Trophoblast cell (in vitro differentiated cells and primary cell): ENCODE results near the gene INPP4A.

Source experiments
- DNase-seq, 2 donors: peaks; one replicate each; pipeline ENCODE4 v3.0.0-alpha.2; 2016
- H2AFZ ChIP-seq: 2 replicates; pipeline ENCODE4 v1.6.1; 2013; ENCODE audit warnings: low read length, moderate library complexity, mild to moderate bottlenecking; ENCODE audit not compliant: insufficient read depth, poor library complexity
- H2AK5ac ChIP-seq: 2 replicates; pipeline ENCODE4 v1.6.1; 2013; ENCODE audit warnings: mild to moderate bottlenecking, low read length
- H2BK120ac ChIP-seq: 2 replicates; pipeline ENCODE4 v1.6.1; 2013; ENCODE audit warnings: low read length, mild to moderate bottlenecking, moderate library complexity; ENCODE audit not compliant: insufficient read depth, poor library complexity
- H2BK12ac ChIP-seq: 2 replicates; pipeline ENCODE4 v1.6.1; 2013; ENCODE audit warnings: mild to moderate bottlenecking, low read length, moderate library complexity
- H2BK5ac ChIP-seq: 2 replicates; pipeline ENCODE4 v1.6.1; 2013; ENCODE audit warnings: low read length, low read depth, moderate library complexity, mild to moderate bottlenecking; ENCODE audit not compliant: poor library complexity
- H3K14ac ChIP-seq: 2 replicates; pipeline ENCODE4 v1.6.1; 2013; ENCODE audit warnings: mild to moderate bottlenecking, low read length
- H3K18ac ChIP-seq: 2 replicates; pipeline ENCODE4 v1.6.1; 2013; ENCODE audit warnings: mild to moderate bottlenecking, low read length
- H3K23ac ChIP-seq: 2 replicates; pipeline ENCODE4 v1.6.1; 2013; ENCODE audit warnings: low read length
- H3K27ac ChIP-seq: 2 replicates; pipeline ENCODE4 v1.5.1; 2013; ENCODE audit warnings: low read depth, mild to moderate bottlenecking, inconsistent platforms, low read length, moderate library complexity
- H3K27me3 ChIP-seq: 2 replicates; pipeline ENCODE4 v1.6.1; 2013; ENCODE audit warnings: inconsistent platforms, mild to moderate bottlenecking, low read length, moderate library complexity; ENCODE audit not compliant: insufficient read depth
- H3K36me3 ChIP-seq, 2 experiments: 1 replicate in 1 of 2; 2 replicates in 1 of 2; pipeline ENCODE4 v1.6.1; 2013; ENCODE audit warnings: low read length in 2 of 2, mild to moderate bottlenecking in 2 of 2, moderate library complexity in 1 of 2; ENCODE audit not compliant: insufficient read depth in 2 of 2, control insufficient read depth in 1 of 2
- H3K4ac ChIP-seq: 2 replicates; pipeline ENCODE4 v1.6.1; 2013; ENCODE audit warnings: low read depth, mild to moderate bottlenecking, low read length, moderate library complexity
- H3K4me1 ChIP-seq, 2 experiments: 1 replicate in 1 of 2; 2 replicates in 1 of 2; pipeline ENCODE4 v1.6.1; 2013; ENCODE audit warnings: low read length in 2 of 2, mild to moderate bottlenecking in 2 of 2, moderate library complexity in 1 of 2; ENCODE audit not compliant: insufficient read depth in 2 of 2, control insufficient read depth in 1 of 2
- H3K4me2 ChIP-seq: 2 replicates; pipeline ENCODE4 v1.6.1; 2013; ENCODE audit warnings: inconsistent platforms, mild to moderate bottlenecking, low read length, moderate library complexity
- H3K4me3 ChIP-seq: 2 replicates; pipeline ENCODE4 v1.5.1; 2013; ENCODE audit warnings: mild to moderate bottlenecking, low read depth, low read length, inconsistent platforms
- H3K79me1 ChIP-seq: one replicate; pipeline ENCODE4 v1.6.1; 2013; ENCODE audit warnings: low read length
- H3K79me2 ChIP-seq: 2 replicates; pipeline ENCODE4 v1.6.1; 2013; ENCODE audit warnings: low read length, mild to moderate bottlenecking; ENCODE audit not compliant: control insufficient read depth, insufficient read depth, poor library complexity
- H3K9ac ChIP-seq: 2 replicates; pipeline ENCODE4 v1.6.1; 2013; ENCODE audit warnings: mild to moderate bottlenecking, low read length
- H3K9me3 ChIP-seq: 2 replicates; pipeline ENCODE4 v1.6.1; 2013; ENCODE audit warnings: low read depth, mild to moderate bottlenecking, control low read depth, inconsistent platforms, low read length; ENCODE audit not compliant: insufficient read depth
- H4K12ac ChIP-seq: 2 replicates; pipeline ENCODE4 v1.6.1; 2013; ENCODE audit warnings: low read depth, mild to moderate bottlenecking, low read length, moderate library complexity
- H4K8ac ChIP-seq: 2 replicates; pipeline ENCODE4 v1.6.1; 2013; ENCODE audit warnings: low read depth, mild to moderate bottlenecking, low read length, moderate library complexity
- H4K91ac ChIP-seq: one replicate; pipeline ENCODE4 v1.6.1; 2013; ENCODE audit warnings: low read depth, mild to moderate bottlenecking, low read length, moderate library complexity
- WGBS: extraction: QIAGEN DNeasy Blood & Tissue Kit; methylation state at CpG from one replicate; pipeline ENCODE4 v1.1.7; 2013; ENCODE audit warnings: missing lambda C conversion rate; ENCODE audit not compliant: insufficient read length, insufficient coverage; ENCODE audit errors: extremely low coverage; 5-methylcytosine and 5-hydroxymethylcytosine counted together

INPP4A gene

DNA sequence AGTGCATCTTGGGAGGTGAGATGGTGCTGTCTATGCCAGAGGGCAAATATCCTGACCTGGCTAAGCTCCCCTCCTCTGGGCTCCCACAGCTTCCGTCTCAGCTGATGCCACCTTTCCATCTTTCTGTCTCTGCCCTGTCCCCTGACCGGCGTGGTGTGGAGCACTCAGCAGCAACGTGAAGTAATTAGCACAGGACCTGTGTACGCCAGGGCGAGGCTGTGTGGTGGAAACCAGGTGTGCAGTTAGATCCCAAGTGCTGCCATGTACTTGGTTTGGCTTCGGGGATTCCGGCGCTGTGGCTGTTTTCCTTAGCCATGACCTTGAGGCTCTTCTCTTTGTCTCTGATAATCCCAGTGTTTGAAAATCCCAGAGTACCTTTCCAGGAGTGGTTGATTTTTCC, 127.1 kb downstream of the INPP4A start:
- Histone ChIP-seq H3K4me2 (no peak overlapping the region), H4K12ac (no peak overlapping the region), H3K18ac (no peak overlapping the region), H2AK5ac (no peak overlapping the region), H3K36me3 (peaks cover 42 to 64% of the 10 kb centered on the region in 2 experiments), H2BK120ac (no peak overlapping the region), H3K14ac (no peak overlapping the region), H3K79me2 (no peaks in the 10 kb centered on the region), H3K4me3 (no peak overlapping the region), H4K8ac (no peak overlapping the region), H4K91ac (no peak overlapping the region), H2BK12ac (no peak overlapping the region), H3K27ac (no peak overlapping the region), H3K4me1 (no peaks in the 10 kb centered on the region), H3K9ac (no peak overlapping the region), H3K79me1 (no peaks in the 10 kb centered on the region), H2AFZ (no peak overlapping the region), H2BK5ac (no peak overlapping the region), H3K27me3 (no peaks in the 10 kb centered on the region), H3K4ac (no peak overlapping the region), H3K23ac (no peak overlapping the region), H3K9me3 (no peaks in the 10 kb centered on the region)
- WGBS: no CpG with 5 or more reads among the region's 9 CpGs
- no peak for DNase-seq

- no peaks in the 10 kb centered on the region for H3K9me3 ChIP-seq
- H3K4me3 ChIP-seq: no peak overlapping the region
- no peak overlapping the region for H3K27ac ChIP-seq
- H3K79me2 ChIP-seq: no peaks in the 10 kb centered on the region
- H4K91ac ChIP-seq: no peak overlapping the region
- H3K79me1 ChIP-seq: no peaks in the 10 kb centered on the region
- no peak overlapping the region for H2BK5ac ChIP-seq
- no peak overlapping the region for H3K9ac ChIP-seq
- H3K18ac ChIP-seq: no peak overlapping the region
- H3K14ac ChIP-seq: no peak overlapping the region
- no peak overlapping the region for H3K23ac ChIP-seq
- H4K12ac ChIP-seq: no peak overlapping the region
- no peak overlapping the region for H2AFZ ChIP-seq
- no peak overlapping the region for H3K4ac ChIP-seq
- no peak overlapping the region for H3K4me2 ChIP-seq
- H3K4me1 ChIP-seq: no peaks in the 10 kb centered on the region
- H3K36me3 ChIP-seq: peaks cover 46 to 68% of the 10 kb centered on the region in 2 experiments
- H3K27me3 ChIP-seq: no peaks in the 10 kb centered on the region
- WGBS: no CpG with 5 or more reads among the region's 5 CpGs
- no peak overlapping the region for H2BK12ac ChIP-seq
- H2BK120ac ChIP-seq: no peak overlapping the region
- DNase-seq: no peak
- H4K8ac ChIP-seq: no peak overlapping the region
- H2AK5ac ChIP-seq: no peak overlapping the region
These were observed 127.6 kb downstream of the INPP4A start for GRCh38 chr2:98572211-98572610.

GRCh38 chr2:98572676-98573075, 128.0 kb downstream of the INPP4A start:
- Histone ChIP-seq H4K91ac (no peak overlapping the region), H3K4me3 (no peak overlapping the region), H3K9ac (no peak overlapping the region), H3K4me1 (no peaks in the 10 kb centered on the region), H3K9me3 (no peaks in the 10 kb centered on the region), H3K18ac (no peak overlapping the region), H3K27ac (no peak overlapping the region), H3K14ac (no peak overlapping the region), H2BK5ac (no peak overlapping the region), H2AK5ac (no peak overlapping the region), H2BK12ac (no peak overlapping the region), H3K4ac (no peak overlapping the region), H4K12ac (no peak overlapping the region), H3K79me1 (no peaks in the 10 kb centered on the region), H3K36me3 (peaks cover 46 to 72% of the 10 kb centered on the region in 2 experiments), H3K79me2 (no peaks in the 10 kb centered on the region), H2BK120ac (no peak overlapping the region), H4K8ac (no peak overlapping the region), H3K4me2 (no peak overlapping the region), H2AFZ (no peak overlapping the region), H3K23ac (no peak overlapping the region), H3K27me3 (no peaks in the 10 kb centered on the region)
- no peak for DNase-seq
- no CpG with 5 or more reads among the region's 15 CpGs for WGBS

DNA sequence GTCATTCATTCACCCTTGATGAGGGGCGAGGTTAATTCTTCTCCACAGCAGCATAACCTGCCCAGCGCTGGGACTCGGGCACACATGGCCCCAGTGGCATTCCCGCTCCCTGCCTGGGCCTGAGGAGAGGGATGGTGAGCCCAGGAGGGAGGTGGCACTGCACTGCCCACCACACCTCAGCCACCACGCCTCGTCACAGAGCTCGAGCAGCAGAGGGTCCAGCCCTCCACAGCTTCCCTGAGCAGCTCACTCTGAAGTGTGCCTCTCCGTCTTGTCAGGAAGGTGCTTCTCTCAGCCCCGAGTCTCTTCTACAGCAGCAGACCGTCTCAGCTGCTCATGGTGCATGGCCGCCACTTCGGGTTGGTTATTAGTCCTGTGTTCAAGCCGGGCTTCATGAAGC, 128.8 kb downstream of the INPP4A start:
- Histone ChIP-seq H4K8ac (no peak overlapping the region), H3K27ac (no peak overlapping the region), H3K4me1 (no peaks in the 10 kb centered on the region), H3K79me1 (no peaks in the 10 kb centered on the region), H4K12ac (no peak overlapping the region), H4K91ac (no peak overlapping the region), H3K14ac (no peak overlapping the region), H2BK12ac (no peak overlapping the region), H3K27me3 (no peaks in the 10 kb centered on the region), H3K36me3 (peaks cover 45 to 70% of the 10 kb centered on the region in 2 experiments), H3K4me2 (no peak overlapping the region), H2BK5ac (no peak overlapping the region), H2AFZ (no peak overlapping the region), H3K4ac (no peak overlapping the region), H2BK120ac (no peak overlapping the region), H3K9ac (no peak overlapping the region), H3K18ac (no peak overlapping the region), H3K9me3 (peaks cover 2% of the 10 kb centered on the region), H3K23ac (no peak overlapping the region), H3K79me2 (no peaks in the 10 kb centered on the region), H2AK5ac (no peak overlapping the region), H3K4me3 (no peak overlapping the region)
- WGBS: no CpG with 5 or more reads among the region's 13 CpGs
- no peak for DNase-seq
